Measurements from ENCODE around the gene NEDD4L.

- TF ChIP-seq ZBTB49 (tag by site-specific recombination; IDR thresholded peaks at IDR 0.05; ENCODE audit: low read depth) (no peak), BCL11A (tag by site-specific recombination; IDR thresholded peaks at IDR 0.05; ENCODE audit: low read depth) (no peak)
Observed at GRCh38 chr18:58379443-58379842, 335.4 kb downstream of the NEDD4L start.
